HG02981 (cell line): ENCODE results near the gene EXOC4.

ENCODE experiments used
- ATAC-seq: cut with Tn5 transposase; IDR thresholded peaks from one replicate; pipeline ENCODE4 v1.9.1; 2021; ENCODE audit warnings: mild to moderate bottlenecking, moderate library complexity; ENCODE audit not compliant: unreplicated experiment

The EXOC4 gene

GRCh38 chr7:133480868-133481267, 228.0 kb downstream of the EXOC4 start:
- no peak for ATAC-seq

DNA sequence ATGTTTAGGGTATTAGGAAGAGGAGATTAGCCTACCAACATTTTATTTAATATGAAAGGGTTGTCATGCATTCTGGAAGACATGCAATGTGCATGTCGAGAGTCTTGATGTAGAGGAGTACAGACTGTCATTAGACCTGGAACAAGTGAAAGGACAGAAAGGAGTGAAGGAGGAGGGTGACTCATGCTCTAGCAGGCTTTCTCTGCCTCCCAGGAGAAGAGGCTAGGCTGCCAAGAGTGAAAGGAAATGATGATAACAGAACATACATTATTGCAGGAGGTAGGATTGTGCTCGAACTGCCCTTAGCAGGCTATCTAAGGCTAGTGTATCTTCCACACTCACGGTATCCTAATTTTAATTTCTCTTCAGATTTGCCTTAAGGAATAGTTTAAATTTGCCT, 228.8 kb downstream of the EXOC4 start:
- ATAC-seq, result no peak

DNA sequence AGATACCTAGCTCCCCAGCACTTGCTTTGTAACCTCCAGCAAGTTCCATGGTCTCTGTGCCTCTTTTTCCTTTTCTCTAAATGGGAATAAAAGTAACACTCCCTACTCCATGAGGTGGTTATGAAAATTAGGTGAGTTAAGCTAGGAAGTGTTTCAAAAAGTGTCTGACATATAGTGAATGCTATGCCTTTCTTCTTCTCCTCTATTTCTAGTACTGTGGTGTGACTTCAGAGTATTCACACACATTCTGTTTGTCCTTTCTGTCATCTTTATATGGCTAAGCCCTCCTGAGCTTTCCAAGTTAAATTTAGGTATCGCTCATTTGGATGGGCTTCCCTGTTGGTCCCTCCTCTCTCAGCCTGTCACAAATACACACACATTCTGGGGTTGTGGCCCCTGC, 229.7 kb downstream of the EXOC4 start:
- ATAC-seq, result no peak

GRCh38 chr7:133484086-133484485, 231.2 kb downstream of the EXOC4 start:
- no peak for ATAC-seq

- ATAC-seq, result no peak
Measured at GRCh38 chr7:133489906-133490305, 237.0 kb downstream of the EXOC4 start.

GRCh38 chr7:133491201-133491691, 238.4 kb downstream of the EXOC4 start:
- ATAC-seq, result no peak

DNA sequence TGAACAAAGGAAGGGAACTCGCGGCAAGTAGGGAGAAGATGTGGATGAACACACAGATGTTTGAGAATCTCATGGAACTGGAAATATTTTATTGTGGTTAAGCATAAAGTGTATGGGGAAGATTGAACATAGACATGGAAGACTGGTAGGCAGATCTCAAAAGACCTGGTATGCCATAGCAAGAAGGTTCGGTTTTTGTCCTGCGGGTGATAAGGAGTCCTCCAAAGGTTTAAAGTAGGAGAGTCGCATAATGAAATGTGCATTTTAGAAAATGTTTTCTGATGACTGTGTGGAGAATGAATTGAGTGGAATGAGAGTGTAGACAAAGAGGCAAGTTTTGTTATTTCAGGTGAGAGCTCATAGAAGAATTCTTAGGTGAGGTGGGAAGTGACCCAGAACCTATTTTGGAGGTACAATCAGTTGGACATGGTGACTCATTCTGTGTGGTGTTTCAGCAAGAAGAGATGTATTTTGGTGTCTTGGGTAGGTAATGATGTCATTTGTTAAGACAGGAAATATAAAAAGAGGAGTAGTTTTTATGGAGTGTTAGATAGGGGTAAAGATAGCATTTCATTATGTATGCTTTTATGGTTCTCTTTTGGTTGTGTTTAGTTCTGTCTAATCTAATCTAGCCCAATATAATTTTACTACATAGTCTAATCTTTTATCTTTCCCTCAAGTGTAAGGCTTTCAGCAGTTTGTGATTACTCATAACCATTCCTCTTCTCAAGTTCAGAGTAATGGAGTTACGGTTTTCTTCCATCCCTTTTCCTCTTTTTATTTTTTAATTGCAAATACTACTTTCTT, 239.2 kb downstream of the EXOC4 start:
- ATAC-seq, result no peak

DNA sequence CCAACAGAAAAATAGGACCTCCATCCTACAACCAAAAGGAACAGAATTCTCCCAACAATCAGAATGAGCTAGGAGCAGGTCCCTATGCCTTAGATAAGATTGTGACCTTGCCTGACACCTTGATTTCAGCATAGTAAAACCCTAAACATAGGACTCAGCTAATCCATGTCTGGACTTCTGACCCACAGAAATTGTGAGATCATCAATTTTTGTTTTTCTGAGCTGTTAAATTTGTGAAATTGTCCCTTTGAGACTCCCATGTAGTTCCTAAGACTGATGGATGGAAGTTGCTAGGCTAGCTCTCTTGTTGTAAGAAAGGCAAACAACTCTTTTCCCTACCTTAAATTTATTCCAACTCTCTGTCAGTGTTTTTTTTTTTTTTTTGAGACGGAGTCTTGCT, 244.2 kb downstream of the EXOC4 start:
- no peak for ATAC-seq

DNA sequence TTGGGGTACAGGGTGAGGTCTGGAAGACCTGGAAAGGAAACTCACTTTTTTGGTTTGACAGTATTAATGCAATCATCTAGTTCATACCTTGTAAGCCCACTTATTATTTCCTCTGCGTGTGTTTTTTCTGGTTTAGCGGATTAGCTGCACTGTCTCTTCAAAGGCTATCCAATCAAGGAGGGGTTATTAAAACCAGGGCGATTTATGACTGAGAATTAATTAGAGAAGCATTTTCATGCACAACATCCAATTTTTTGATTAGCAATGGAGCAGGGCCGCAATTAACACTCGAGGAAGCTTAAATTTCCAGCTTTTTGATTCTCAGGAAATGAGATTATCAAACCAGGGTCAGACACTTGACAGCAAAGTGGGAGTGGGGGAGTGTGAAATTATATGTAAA, 248.9 kb downstream of the EXOC4 start:
- no peak for ATAC-seq

DNA sequence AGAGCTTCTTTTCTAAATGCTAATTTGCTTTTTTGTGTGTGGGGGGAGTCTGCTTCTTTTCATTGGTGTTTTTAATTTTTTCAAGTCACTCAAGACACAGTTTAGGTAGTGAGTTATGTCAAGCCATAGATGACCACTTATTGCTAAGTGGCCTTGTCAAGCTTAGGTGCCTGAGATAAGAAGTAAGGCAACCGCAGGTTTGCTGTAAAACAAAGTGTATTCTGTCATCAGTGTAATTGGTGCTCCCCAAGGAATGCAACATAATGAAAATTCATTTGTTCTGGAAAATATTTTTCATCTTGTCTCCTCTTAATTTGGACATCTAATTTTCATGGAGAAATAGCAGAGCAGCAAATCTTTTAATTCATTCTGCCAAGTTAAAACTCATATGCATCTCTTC, 249.6 kb downstream of the EXOC4 start:
- ATAC-seq, result no peak

- no peak for ATAC-seq
Measured at GRCh38 chr7:133502972-133503371, 250.1 kb downstream of the EXOC4 start.

DNA sequence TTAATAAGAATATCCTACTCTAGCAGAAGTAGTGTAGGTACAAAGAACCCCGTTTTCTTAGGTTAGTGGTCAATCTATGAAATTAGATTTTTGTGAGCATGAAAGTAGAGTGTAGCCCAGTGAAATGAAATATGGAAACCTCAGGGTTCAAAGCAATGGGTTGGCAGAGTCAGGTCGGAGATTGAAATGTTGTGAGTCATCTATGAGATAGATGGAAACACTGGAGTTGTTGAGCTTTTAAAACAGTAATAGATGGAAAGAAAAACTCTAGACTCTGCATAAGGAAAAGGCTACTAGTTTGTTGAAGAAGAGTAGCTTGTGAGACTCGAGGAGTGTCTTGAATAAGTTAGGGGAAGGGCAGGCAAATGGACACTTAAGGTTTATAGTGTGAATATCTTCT, 251.9 kb downstream of the EXOC4 start:
- ATAC-seq, result no peak

- ATAC-seq, result no peak
Measured at GRCh38 chr7:133509822-133510221, 256.9 kb downstream of the EXOC4 start.

- ATAC-seq, result no peak
Measured at GRCh38 chr7:133510326-133511055, 257.6 kb downstream of the EXOC4 start.

GRCh38 chr7:133511252-133511651, 258.4 kb downstream of the EXOC4 start:
- ATAC-seq, result no peak

GRCh38 chr7:133511708-133512107, 258.8 kb downstream of the EXOC4 start:
- no peak for ATAC-seq

- no peak for ATAC-seq
Measured at GRCh38 chr7:133512560-133512959, 259.7 kb downstream of the EXOC4 start.

DNA sequence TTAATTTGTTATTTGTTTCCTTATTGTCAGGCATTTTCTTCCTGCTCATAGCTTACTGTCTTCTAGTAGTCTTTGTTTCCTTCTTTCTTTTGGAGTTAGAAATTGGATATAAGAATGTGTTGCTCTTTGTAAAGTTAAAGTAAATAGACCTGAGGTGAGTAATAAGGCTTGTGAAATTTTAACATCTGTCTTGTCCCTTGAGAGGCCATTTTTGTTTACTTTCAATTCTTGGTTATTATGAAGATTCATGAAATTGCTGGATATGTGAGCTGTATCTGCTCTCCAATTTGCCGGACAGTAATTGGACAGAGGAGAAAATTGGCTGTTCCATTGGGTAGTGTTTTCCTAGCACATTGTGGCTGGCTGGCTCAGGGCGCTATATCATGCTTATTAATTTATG, 260.7 kb downstream of the EXOC4 start:
- no peak for ATAC-seq

DNA sequence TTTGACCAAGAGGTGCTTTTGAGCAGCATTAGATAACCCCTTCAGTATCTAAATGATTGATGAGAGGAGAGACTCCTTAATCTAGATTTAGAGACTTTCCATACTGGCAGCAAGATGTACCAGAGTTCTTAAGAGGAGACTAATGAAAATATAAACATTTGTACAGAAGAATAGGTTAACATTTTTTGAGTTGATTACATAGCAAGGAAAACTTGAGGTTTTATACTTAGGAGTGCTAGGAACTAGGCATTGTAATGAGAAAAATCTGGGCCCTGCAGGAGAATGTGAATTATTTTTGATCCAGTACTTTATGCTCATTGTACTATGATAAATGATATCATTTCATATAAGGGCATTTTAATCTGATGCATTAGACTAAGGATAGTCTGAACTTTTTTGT, 261.7 kb downstream of the EXOC4 start:
- ATAC-seq, result no peak

GRCh38 chr7:133517766-133518165, 264.9 kb downstream of the EXOC4 start:
- no peak for ATAC-seq

DNA sequence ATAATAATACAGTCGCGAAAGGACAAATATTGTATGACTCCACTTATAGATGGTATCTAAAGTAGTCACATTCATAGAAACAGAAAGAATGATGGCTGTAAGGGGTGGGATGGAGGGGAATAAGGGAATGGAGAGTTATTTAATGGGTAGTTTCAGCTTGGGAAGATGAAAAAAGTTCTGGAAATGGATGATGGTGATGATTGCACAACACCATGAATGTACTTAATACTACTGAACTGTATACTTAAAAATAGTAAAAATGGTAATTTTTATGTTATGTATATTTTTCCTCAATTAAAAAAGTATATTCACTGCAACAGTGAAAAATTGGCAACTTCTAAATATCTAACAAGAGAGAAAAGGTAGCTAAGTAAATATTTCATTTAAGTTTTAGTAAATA, 265.8 kb downstream of the EXOC4 start:
- ATAC-seq, result no peak

DNA sequence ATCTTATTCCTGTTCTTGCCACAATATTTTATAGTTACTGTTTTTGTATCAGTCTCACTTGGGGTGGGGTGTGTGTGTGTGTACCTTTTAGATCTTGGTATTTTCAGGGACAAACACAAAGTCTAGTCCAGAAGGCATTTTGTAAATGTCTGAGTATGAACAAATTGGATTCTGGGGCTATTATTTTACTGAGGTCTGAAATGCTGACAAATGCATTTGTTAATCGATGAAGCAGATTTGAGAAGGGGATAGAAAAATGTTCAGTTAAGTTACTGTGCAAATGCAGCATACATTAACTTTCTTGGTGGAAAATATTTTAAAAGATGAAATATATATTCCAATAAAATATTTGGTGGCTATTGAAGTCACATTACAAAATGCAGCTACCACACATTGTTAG, 267.4 kb downstream of the EXOC4 start:
- no peak for ATAC-seq
